ENCODE results near the gene EFR3B. TPM values are rescaled to one million over a fixed set of nuclear protein-coding genes. Genes with fewer than 3 reads are reported as not detected.

The EFR3B gene
- polyA plus RNA-seq, 1 experiment: 0.09 TPM

GRCh38 chr2:25081237-25081790 lies 39.4 kb downstream of the EFR3B start:
- Histone ChIP-seq H3K4me3 (ENCODE audit: low read depth, low read length) (no peak overlapping the region), H3K27me3 (ENCODE audit: control insufficient read depth, insufficient read depth, low read length) (peaks cover 30% of the 10 kb centered on the region), H3K27ac (ENCODE audit: low read depth, low read length) (no peak overlapping the region), H3K9me3 (ENCODE audit: control insufficient read depth, insufficient read depth, low read length) (no peaks in the 10 kb centered on the region)
- DNase-seq (ENCODE audit: low read depth, low spot score): no peak
- no peak for TF ChIP-seq CTCF (IDR thresholded peaks at IDR 0.05; ENCODE audit: low read depth, low read length)
- ChIA-PET POLR2A (no interaction called here), CTCF (interaction anchor here (0.6 to 2.1 kb wide), 3 partner anchors 17 to 106 kb away, joined by 3 to 6 read pairs (median 3); no protein-coding TSS in a partner anchor)

GRCh38 chr2:25082002-25082622 lies 40.2 kb downstream of the EFR3B start:
- POLR2A ChIA-PET: interaction anchor here (0.6 kb wide), 1 partner anchor 673 kb away, joined by 3 read pairs; no protein-coding TSS in a partner anchor
- H3K4me3 ChIP-seq (ENCODE audit: low read depth, low read length): no peak overlapping the region
- no peaks in the 10 kb centered on the region for H3K9me3 ChIP-seq (ENCODE audit: control insufficient read depth, insufficient read depth, low read length)
- no peak for TF ChIP-seq CTCF (IDR thresholded peaks at IDR 0.05; ENCODE audit: low read depth, low read length)
- no peak overlapping the region for H3K27ac ChIP-seq (ENCODE audit: low read depth, low read length)
- CTCF ChIA-PET: interaction anchor here (0.6 to 2.1 kb wide), 2 partner anchors 47 to 107 kb away, joined by 3 to 6 read pairs; no protein-coding TSS in a partner anchor
- DNase-seq (ENCODE audit: low read depth, low spot score): no peak
- H3K27me3 ChIP-seq (ENCODE audit: control insufficient read depth, insufficient read depth, low read length): peaks cover 25% of the 10 kb centered on the region

DNA sequence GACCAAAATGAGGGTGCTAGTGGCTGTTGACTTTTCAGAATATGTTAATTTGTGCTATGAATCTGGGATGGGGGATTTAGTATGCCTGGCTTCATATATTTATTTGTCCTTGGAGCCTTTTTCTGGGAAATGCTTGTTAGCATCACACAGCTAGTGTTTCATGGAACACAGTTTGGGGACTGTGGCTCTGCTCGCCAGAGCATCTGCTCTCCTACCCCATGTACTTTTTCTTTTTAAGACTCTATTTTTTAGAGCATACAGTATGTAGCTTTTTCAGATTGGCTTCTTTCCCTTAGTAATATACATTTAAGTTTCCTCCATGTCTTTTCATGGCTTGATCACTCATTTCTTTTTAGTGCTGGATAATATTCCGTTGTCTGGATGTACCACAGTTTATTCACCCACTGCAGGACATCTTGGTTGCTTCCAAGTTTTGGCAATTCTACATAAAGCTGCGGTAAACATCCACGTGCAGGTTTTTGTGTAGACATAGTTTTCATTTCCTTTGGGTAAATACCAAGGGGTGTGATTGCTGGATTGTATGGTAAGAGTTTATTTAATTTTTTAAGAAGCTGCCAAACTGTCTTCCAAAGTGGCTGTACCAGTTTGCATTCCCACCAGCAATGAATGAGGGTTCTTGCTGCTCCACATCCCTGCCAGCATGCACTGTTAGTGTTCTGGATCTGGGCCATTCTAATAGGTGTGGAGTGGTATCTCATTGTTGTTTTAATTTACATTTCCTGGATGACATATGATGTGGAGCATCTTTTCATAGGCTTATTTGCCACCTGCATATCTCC lies 44.1 kb downstream of the EFR3B start:
- no peak for DNase-seq (ENCODE audit: low read depth, low spot score)
- TF ChIP-seq CTCF (IDR thresholded peaks at IDR 0.05; ENCODE audit: low read depth, low read length): no peak
- CTCF ChIA-PET: no interaction called here

DNA sequence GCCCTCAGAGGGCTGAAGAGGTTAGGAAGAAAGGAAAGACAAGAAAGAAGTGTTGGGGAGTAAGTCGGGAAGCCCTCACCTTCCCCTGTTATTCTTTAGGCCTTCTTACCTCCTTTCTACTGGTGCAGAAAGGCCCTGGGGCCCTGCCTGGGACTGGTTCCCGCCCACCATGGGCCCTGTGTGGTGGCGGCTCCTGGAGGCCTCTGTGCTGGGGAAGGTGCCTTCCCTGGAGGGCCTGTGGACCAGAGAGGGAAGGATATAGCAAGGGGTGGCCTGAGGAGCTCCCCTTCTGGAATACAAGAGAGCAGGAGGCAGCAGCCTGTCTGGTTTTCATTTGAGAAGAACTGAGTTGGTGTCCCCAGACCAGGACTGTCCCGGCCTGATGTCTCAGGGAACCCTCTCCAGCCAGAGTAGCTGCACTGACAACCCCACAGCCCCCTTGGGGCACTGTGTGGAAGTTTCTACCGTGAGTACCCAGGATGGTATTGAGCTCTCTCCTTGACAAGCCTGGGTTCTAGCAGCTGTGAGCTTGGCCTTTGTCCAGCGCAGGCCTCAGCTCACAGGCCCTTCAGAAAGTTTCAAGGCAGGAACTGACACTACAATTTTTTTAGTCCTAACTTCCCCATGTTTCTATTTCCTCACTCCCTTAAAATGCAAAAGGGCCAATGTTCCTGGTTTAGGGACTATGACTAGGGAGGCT lies 47.1 kb downstream of the EFR3B start:
- CTCF ChIA-PET: no interaction called here

More for the DNA sequence above, 44.1 kb downstream of the EFR3B start:
- Histone ChIP-seq H3K27me3 (ENCODE audit: control insufficient read depth, insufficient read depth, low read length) (peaks cover 22% of the 10 kb centered on the region), H3K4me3 (ENCODE audit: low read depth, low read length) (no peak overlapping the region), H3K9me3 (ENCODE audit: control insufficient read depth, insufficient read depth, low read length) (no peaks in the 10 kb centered on the region), H3K27ac (ENCODE audit: low read depth, low read length) (no peak overlapping the region)
- POLR2A ChIA-PET: no interaction called here

More for the DNA sequence above, 47.1 kb downstream of the EFR3B start:
- POLR2A ChIA-PET: no interaction called here
- Histone ChIP-seq H3K27me3 (ENCODE audit: control insufficient read depth, insufficient read depth, low read length) (peaks cover 3% of the 10 kb centered on the region), H3K9me3 (ENCODE audit: control insufficient read depth, insufficient read depth, low read length) (no peaks in the 10 kb centered on the region), H3K4me3 (ENCODE audit: low read depth, low read length) (no peak overlapping the region), H3K27ac (ENCODE audit: low read depth, low read length) (no peak overlapping the region)
- TF ChIP-seq CTCF (IDR thresholded peaks at IDR 0.05; ENCODE audit: low read depth, low read length): no peak
- no peak for DNase-seq (ENCODE audit: low read depth, low spot score)

Measured in AG04450 (cell line).